Osteoblast (primary cell): ENCODE measurements around the gene PABPC1L. TPM values are rescaled to one million over a fixed set of nuclear protein-coding genes. Genes with fewer than 3 reads are reported as not detected.

ENCODE experiments used
- DNase-seq: peaks from one replicate; pipeline ENCODE4 v3.0.0; 2011; ENCODE audit warnings: low spot score, mixed read lengths; ENCODE audit not compliant: insufficient read length; ENCODE audit errors: missing footprints
- H2AFZ ChIP-seq: 2 replicates; pipeline ENCODE4 v1.6.0; 2011; ENCODE audit warnings: mild to moderate bottlenecking, low read length
- H3K27ac ChIP-seq: 2 replicates; pipeline ENCODE4 v1.5.1; 2011; ENCODE audit warnings: mild to moderate bottlenecking, low read depth, low read length, moderate library complexity
- H3K27me3 ChIP-seq: 2 replicates; pipeline ENCODE4 v1.6.0; 2012; ENCODE audit warnings: mild to moderate bottlenecking, control low read depth, inconsistent platforms, low read length, moderate library complexity; ENCODE audit not compliant: insufficient read depth
- H3K36me3 ChIP-seq: 2 replicates; pipeline ENCODE4 v1.5.1; 2011; ENCODE audit warnings: mild to moderate bottlenecking, low read length, control low read depth, moderate library complexity; ENCODE audit not compliant: insufficient read depth
- H3K4me1 ChIP-seq: 2 replicates; pipeline ENCODE4 v1.5.1; 2011; ENCODE audit warnings: mild to moderate bottlenecking, low read length, control low read depth, moderate library complexity; ENCODE audit not compliant: insufficient read depth
- H3K4me2 ChIP-seq: 2 replicates; pipeline ENCODE4 v1.6.0; 2011; ENCODE audit warnings: mild to moderate bottlenecking, low read length; ENCODE audit not compliant: insufficient read depth
- H3K4me3 ChIP-seq: fragments of 200-600 bp; sonication (generic); 3 replicates; pipeline ENCODE4 v1.5.1; 2012; ENCODE audit warnings: mild to moderate bottlenecking, low read length, inconsistent platforms; ENCODE audit not compliant: insufficient read depth
- H3K79me2 ChIP-seq: 2 replicates; pipeline ENCODE4 v1.6.0; 2012; ENCODE audit warnings: mild to moderate bottlenecking, low read length, control low read depth, inconsistent platforms; ENCODE audit not compliant: insufficient read depth
- H3K9me3 ChIP-seq: 2 replicates; pipeline ENCODE4 v1.5.1; 2011; ENCODE audit warnings: low read depth, low read length, control low read depth
- H4K20me1 ChIP-seq: 2 replicates; pipeline ENCODE4 v1.6.0; 2012; ENCODE audit warnings: mild to moderate bottlenecking, low read length, control low read depth; ENCODE audit not compliant: insufficient read depth
- CTCF ChIP-seq: IDR thresholded peaks from 2 replicates; pipeline ENCODE4 v1.5.1; 2011; ENCODE audit warnings: mild to moderate bottlenecking, low read depth, low read length, moderate library complexity; ENCODE audit errors: extremely low read depth
- total RNA-seq: library from RNA; depleted of rRNA; stranded (reverse); fragments of >200 nt; gene quantifications from 2 replicates; pipeline ENCODE4 v1.2.3, GENCODE V29; 2012

Gene PABPC1L
- total RNA-seq, 1 donor = 15.6 TPM

- peaks cover 32% of the 10 kb centered on the region for H3K36me3 ChIP-seq
- no peak overlapping the region for H3K4me3 ChIP-seq
- no peak overlapping the region for H3K27ac ChIP-seq
- no peaks in the 10 kb centered on the region for H3K79me2 ChIP-seq
- no peak overlapping the region for H3K4me2 ChIP-seq
- no peak overlapping the region for H2AFZ ChIP-seq
- H3K27me3 ChIP-seq = no peaks in the 10 kb centered on the region
- H3K9me3 ChIP-seq = no peaks in the 10 kb centered on the region
- peaks cover 8% of the 10 kb centered on the region for H3K4me1 ChIP-seq
- no peaks in the 10 kb centered on the region for H4K20me1 ChIP-seq
- DNase-seq = no peak
- no peak for TF ChIP-seq CTCF
Measured at GRCh38 chr20:44936510-44936909, 26.6 kb downstream of the PABPC1L start.

GRCh38 chr20:44938637-44939036 is 28.8 kb downstream of the PABPC1L start:
- peaks cover 42% of the 10 kb centered on the region for H3K36me3 ChIP-seq
- H3K4me3 ChIP-seq = no peak overlapping the region
- H3K4me1 ChIP-seq = peaks cover 8% of the 10 kb centered on the region
- H3K27me3 ChIP-seq = no peaks in the 10 kb centered on the region
- H2AFZ ChIP-seq = no peak overlapping the region
- H3K9me3 ChIP-seq = no peaks in the 10 kb centered on the region
- no peak overlapping the region for H3K4me2 ChIP-seq
- no peak overlapping the region for H3K27ac ChIP-seq
- H3K79me2 ChIP-seq = no peaks in the 10 kb centered on the region
- TF ChIP-seq CTCF = no peak
- no peak for DNase-seq
- H4K20me1 ChIP-seq = no peaks in the 10 kb centered on the region

- Histone ChIP-seq H3K4me1 (peaks cover 8% of the 10 kb centered on the region), H3K4me3 (no peak overlapping the region), H3K4me2 (no peak overlapping the region), H3K79me2 (no peaks in the 10 kb centered on the region), H3K36me3 (peaks cover 66% of the 10 kb centered on the region), H2AFZ (no peak overlapping the region), H4K20me1 (no peaks in the 10 kb centered on the region), H3K27ac (no peak overlapping the region), H3K27me3 (no peaks in the 10 kb centered on the region), H3K9me3 (no peaks in the 10 kb centered on the region)
- no peak for DNase-seq
- no peak for TF ChIP-seq CTCF
Measured at GRCh38 chr20:44941120-44941691, 31.3 kb downstream of the PABPC1L start.

- Histone ChIP-seq H3K4me2 (no peak overlapping the region), H3K27ac (no peak overlapping the region), H3K27me3 (no peaks in the 10 kb centered on the region), H2AFZ (no peak overlapping the region), H3K79me2 (peaks cover 5% of the 10 kb centered on the region), H4K20me1 (no peaks in the 10 kb centered on the region), H3K36me3 (peaks cover 78% of the 10 kb centered on the region), H3K4me1 (peaks cover 8% of the 10 kb centered on the region), H3K4me3 (no peak overlapping the region), H3K9me3 (no peaks in the 10 kb centered on the region)
- DNase-seq = no peak
- no peak for TF ChIP-seq CTCF
Measured at GRCh38 chr20:44942264-44942973, 32.6 kb downstream of the PABPC1L start.
